Measurements from ENCODE around the gene KDM7A.

- no peak for TF ChIP-seq CTCF (conservative IDR thresholded peaks at IDR 0.05; ENCODE audit: low read length)
- no peak for TF ChIP-seq EZH2phosphoT487 (IDR thresholded peaks at IDR 0.05; ENCODE audit: borderline replicate concordance, low read depth, low read length)
Measured at GRCh38 chr7:140200061-140200989, 23.5 kb upstream of the KDM7A start.

Data from OCI-LY7 (cell line).